Caki2 (cell line): ENCODE data around the gene DLGAP4. TPM values are rescaled to one million over a fixed set of nuclear protein-coding genes. Genes with fewer than 3 reads are reported as not detected.

Source experiments
- DNase-seq: peaks from one replicate; pipeline ENCODE4 v3.0.0-alpha.2; 2015; ENCODE audit warnings: low read depth
- in situ Hi-C: cut with HindIII; loops from 2 replicates; pipeline ENCODE4 v1.10.0; 2016; ENCODE audit warnings: low sequenced_read_pairs, low pct_unique_long_range_greater_than_20kb, mixed read lengths
- total RNA-seq: library from RNA; depleted of rRNA; stranded (reverse); fragments of >200 nt; shearing (Covaris generic); gene quantifications from 2 replicates; pipeline ENCODE4 v1.2.3, GENCODE V29; 2014; ENCODE audit warnings: low replicate concordance

The DLGAP4 gene
- total RNA-seq, 1 experiment from 2014 or later = 9.0 TPM

DNA sequence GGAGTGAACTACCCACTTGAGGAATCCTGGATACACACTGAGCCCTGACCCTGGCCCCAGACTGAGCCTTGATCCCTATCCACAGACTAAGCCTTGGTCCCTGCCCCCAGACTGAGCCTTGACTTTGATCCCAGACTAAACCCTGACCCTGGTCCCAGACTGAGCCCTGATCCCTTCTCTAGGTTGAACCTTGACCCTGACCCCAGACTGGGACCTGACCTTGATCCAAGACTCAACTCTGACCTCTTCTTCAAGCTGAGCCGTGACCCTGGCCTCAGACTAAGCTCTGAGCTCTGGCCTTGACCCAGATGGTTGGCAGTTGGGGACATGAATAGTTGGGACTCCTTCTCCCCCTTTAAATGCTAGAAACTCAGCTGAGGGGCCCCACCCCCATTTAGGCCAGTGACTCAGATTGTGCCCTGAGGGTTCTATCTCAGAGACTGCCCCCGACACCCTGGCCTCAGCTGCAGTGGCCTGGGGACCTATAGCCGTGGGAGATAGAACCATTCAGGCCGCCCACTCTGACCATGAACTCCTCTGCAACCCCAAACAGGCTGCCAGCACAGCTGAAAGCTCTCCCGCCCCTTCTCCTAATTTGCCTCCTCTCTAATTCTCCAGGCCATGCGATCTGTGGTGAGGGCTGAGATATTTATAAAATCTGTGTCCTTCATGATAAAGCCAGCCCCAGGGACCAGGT, 84.7 kb downstream of the DLGAP4 start:
- DNase-seq = no peak
- in situ Hi-C loops = no loop called here

- DNase-seq = no peak
- in situ Hi-C loops = no loop called here
These were observed 85.3 kb downstream of the DLGAP4 start for GRCh38 chr20:36391456-36391855.

DNA sequence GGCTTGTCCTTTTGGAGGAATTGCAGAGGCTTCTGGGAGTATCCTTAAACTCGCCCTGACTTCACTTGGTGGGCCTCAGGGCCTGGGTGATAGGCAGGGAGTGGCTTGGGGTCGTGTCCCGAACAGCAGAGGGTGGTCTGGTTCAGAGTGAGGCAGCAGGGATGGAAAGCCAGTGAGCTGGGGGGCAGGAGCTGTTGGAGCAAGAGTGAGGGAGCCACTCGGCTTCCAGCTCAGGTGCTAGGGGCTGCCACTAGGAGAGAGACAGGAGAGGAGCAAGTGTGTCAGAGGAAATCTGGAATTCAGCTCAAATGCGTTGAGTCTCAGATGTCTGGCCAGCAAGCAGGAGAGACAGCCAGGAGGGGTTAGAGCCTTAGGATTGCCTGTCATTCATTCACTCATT, 85.8 kb downstream of the DLGAP4 start:
- in situ Hi-C loops = no loop called here
- no peak for DNase-seq

DNA sequence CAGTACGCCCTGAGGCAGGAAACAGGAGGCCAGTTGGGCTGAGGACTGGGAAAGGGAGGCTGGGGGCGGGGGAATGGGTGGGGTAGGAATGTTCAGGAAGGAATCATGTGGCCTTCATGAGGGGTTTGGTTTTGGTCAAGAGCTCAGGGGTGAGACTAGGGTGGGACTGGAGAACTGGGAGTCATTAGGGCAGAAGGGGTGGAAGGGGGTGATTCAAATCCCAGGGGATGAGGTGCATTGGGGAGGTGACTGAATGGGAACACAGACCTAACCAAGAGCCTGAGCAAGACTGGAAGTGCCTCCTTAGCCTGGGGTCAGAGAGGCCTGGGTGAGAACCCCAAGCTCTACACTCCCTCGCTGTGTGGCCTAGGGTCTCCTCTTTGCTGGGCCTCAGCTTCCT, 86.8 kb downstream of the DLGAP4 start:
- in situ Hi-C loops = no loop called here
- DNase-seq = no peak

DNA sequence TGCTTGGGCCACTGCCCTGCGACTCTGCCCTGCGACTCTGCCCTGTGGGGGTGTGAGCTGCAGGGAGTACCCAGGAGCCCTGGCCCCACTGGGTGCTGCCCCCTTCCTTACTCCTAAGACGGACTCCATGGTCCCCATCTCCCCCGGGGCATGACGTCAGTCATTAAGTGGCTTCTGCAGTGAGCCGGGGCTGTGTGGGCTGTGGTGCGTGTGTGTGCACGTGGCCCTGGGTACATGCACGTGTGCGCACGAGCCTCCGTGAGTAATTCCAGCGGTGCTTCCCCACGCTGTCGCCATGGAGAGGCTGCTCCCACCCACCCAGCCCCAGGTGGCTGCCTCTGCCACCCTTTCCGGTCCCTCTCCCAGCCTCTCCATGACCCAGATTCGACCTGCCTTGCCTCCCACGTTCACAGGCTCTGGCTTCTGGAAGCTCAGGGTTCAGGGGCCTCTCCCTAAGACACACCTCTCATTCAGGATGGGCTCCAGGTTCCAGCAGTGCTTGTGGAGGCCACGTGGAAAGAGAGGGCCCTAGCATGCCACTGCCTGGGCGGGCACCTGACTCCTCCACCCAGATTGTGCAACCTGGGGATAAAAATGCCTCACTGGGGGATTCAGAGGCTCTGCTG, 88.3 kb downstream of the DLGAP4 start:
- in situ Hi-C loops = no loop called here
- no peak for DNase-seq

GRCh38 chr20:36396340-36396739, 90.2 kb downstream of the DLGAP4 start:
- no peak for DNase-seq
- in situ Hi-C loops = no loop called here

DNA sequence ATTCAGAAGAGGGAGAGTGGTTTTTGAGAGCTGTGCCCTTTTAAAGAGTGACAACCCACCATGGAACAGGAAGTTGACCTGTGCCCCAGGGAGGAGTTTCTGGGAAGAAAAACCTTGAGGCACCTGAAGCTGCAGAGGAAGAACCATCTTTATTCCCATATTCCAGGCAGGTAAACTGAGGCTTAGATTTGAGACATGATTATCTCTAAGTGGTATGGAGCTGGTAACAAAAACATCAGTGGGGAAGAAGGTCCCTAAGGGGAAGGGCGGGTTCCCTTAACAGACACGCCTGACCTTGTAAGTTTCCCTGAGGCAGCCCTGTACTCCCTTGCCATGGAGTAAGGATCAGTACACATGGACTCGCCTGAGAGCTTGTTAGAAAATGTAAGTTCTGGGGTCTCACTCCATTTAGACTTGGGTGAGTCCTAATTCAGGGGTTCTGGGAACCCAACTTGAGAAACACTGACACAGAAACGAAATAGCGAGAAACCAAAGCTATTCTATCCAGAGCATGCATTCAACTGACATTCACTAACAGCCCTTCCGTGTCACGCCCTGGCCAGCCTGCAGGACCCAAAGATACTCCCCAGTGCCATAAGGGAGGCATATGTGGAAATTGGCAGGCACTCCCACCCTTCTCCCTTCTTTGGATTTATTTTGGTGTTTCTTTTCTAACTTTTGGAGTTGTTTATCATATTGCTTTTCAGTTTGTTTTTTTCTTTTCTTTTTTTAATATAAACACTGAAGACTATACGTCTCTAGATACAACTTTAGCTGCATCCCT, 90.9 kb downstream of the DLGAP4 start:
- in situ Hi-C loops = no loop called here
- no peak for DNase-seq

DNA sequence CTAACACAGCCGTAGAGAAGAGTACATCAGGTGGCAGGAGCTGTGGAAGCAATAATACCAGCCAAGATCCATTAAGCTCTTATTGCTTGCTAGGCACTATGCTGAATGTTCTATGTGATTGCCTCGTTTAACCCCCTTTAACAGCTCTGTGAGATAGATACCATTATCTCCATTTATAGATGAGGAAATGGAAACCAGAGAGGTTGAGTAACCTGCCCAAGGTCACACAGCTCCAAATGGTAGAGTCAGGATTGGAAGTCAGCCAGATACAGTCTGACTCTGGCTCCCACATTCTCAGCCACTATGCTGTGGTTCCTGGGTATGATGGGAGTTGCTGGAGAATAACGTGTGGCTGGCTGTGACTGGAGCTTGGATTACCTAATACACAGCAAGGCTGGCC, 92.4 kb downstream of the DLGAP4 start:
- no peak for DNase-seq
- in situ Hi-C loops = no loop called here

- peak; percentile 30 for DNase-seq
- in situ Hi-C loops = no loop called here
These were observed 93.2 kb downstream of the DLGAP4 start for GRCh38 chr20:36399147-36399968.

DNA sequence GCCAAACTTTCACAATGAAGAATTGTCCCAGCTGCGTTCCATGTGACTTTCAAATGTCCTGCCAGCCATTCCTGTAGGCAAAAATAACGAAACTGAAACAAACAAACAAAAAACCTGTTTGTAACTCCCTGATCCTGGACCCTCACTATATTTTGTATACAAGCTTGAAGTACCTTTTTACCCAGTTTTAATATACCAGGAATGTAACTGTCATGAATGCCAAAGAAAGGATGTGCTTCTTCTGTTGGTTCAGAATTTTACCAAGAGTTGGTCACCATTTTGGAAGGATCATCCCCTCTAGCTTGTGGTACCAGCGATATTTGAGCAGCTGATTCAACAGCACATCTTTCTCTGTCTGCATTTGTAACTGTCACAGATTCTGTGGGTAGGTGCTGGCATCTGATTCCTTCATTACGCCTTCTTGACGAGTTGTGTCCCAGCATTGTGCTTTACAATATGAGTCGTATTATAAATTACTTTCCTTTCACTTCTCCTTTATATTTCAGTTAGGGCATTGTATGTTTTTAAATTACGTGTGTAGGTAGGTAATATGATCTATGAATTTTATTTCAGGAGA, 93.9 kb downstream of the DLGAP4 start:
- no peak for DNase-seq

DNA sequence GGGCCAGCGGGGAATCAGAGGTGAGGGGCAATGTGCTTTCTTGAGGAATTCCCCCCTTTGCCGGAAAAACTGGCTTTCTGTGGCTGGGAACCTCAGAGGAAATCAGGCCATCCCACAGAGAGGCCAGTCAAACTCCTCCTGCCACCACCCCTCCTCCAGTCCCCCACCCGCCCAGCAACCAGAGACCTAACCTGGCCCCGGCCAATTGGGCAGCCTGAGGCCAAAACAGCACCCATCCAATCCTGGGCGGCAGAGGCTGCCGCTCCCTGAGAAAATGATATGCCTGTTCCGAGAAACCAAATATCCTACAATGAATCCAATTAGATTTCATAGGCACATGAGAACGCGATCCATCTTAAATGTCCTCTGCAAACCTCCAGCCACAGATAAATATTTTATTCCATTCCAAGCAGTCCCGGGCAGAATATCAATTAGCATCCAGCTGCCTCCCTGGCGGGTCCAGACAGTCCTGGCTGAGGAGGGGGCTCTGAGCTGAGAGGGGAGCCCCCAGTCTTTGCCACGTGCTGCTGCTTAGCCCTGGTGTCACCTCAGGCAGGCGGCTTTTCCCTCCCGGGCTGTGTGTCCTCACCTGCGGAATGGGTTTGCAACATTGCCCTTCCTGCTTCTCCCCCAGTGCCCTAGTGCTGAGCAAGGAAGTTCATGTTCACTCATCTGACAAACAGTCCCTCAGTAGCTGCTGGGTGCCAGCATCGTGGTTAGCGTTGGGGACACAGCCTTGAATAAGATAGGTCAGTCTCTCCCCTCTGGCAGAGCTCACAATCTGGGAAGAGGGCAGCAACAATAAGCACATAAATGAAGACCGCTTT, 95.0 kb downstream of the DLGAP4 start:
- in situ Hi-C loops = no loop called here
- DNase-seq = no peak

More for the DNA sequence above, 93.9 kb downstream of the DLGAP4 start:
- in situ Hi-C loops = no loop called here

DNA sequence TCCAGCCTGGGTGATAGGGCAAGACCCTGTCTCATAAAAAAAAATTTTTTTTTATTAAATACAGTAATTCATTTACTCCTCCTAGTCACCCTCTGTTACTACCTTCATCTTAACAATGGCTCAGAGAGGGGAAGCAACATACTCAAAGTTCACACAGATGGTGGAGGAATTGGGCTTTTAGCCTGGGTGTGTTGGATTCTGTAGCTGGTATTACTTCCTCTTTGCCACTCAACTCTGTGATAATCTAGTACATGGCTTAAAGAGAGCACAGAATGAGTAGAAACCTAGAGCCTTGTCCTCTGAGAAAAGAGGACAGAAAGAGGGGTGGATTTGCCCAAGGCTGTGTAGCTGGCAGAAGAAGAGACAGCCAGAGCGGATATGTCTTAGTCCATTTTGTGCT, 96.6 kb downstream of the DLGAP4 start:
- in situ Hi-C loops = no loop called here
- DNase-seq = no peak

DNA sequence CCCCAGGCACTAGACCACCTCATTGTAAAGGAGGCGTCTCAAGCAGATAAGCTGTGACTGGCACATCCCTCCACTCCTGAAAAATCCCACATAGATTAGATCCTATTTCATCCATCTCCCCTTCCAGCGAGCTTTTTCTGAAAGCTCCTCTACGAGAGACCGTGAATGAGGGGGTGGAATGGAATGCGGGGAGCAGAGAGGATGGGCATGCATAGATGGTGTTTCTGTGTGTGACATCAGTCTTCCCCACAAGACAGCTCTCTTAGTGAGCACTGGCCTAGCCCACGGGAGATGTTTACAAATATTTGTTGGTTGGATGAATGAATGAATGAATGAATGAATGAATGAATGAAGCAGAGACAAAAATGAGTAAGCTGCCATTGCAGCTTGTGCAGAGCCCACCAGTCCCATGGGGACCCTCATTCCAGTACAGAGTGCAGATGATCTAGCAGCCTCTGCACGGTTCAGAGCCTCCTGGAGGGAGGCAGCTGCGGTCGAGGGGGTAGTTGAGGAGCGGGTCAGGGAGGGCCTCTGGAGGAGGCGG, 98.4 kb downstream of the DLGAP4 start:
- in situ Hi-C loops = no loop called here
- DNase-seq = no peak

GRCh38 chr20:36405255-36405654, 99.1 kb downstream of the DLGAP4 start:
- in situ Hi-C loops = no loop called here
- no peak for DNase-seq

DNA sequence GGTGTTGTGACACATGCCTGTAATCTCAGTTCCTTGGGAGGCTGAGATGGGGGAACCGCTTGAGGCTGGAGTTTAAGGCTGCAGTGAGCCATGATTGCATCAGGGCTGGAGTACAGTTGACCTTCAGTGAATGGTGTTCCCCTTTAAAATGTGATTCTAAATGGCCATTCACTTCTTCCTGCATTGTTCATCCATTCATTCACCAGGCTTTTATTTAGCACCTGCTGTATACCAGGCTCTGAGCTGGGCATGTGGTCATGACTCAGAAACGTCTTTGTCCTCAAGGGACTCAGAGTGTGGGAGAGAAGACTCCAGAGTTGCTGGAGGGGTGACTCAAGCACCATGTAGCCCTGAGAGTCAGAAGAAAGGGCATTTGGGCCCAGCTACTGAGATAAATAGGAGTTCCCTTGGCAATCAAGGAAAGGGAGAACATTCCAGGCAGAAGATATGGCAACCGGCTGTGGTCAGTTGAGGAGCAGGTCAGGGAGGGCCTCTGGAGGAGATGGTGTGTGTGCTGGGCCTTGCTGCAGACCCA, 101.1 kb downstream of the DLGAP4 start:
- no peak for DNase-seq
- in situ Hi-C loops = no loop called here

DNA sequence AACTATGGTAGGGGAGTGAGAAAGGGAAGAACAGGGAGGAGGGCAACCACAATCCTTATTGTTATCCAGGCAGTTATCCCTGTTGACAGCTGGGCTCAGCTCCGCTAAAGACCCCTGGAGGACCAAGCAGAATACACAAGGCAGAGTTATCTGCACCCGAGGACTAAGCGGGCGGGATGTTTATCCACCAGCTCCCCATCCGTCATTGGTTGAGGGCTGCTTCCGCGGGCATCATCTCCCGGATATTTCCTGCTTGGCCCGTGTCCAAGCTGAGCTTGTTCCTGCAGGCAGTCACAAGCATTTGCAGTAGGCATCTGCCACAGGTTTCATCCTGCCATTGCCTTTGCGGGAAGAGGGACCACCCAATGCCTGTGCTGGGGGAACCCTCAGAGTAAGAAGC, 102.1 kb downstream of the DLGAP4 start:
- DNase-seq = no peak
- in situ Hi-C loops = no loop called here

DNA sequence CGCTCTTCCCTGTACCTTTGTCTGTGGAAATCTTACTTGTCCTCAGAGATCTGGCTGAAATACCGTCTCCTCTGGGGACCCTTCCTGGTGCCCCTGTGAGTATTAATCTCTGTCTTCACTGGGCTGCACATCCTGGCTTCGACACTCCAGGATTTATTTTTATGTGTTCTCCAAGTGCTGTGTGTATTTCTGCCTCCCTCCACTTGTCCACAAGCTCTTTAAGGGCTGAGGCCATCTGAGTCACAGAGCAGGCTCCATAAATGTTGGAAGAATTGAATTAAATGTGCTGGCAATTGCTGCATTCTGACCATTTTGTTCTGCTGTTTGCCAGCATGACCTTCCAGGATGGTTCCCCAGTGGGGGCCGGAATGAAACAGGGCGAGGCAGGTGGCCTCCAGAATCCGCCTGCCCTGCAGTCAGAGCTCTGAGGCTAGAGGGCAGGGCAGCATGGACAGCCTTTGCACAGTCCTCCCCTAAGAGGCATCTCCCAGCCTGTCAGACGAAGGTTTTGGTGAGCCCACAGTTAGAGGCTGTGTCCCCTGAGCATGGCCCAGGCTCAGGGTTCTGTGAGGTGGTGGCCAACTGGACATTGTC, 105.8 kb downstream of the DLGAP4 start:
- in situ Hi-C loops = no loop called here
- DNase-seq = no peak
